GM12873 (cell line): ENCODE data around the gene PLPPR2.

ENCODE experiments used
- CTCF ChIP-seq: IDR thresholded peaks from 2 replicates; pipeline ENCODE4 v1.5.1; 2012; ENCODE audit warnings: low read depth, mild to moderate bottlenecking, moderate library complexity, low read length, control low read depth; ENCODE audit not compliant: insufficient read depth; ENCODE audit errors: missing control alignments

Gene PLPPR2

GRCh38 chr19:11361771-11362731 lies 6.8 kb downstream of the PLPPR2 start:
- TF ChIP-seq CTCF, result no peak

- no peak for TF ChIP-seq CTCF
Observed at GRCh38 chr19:11363881-11364280, 8.6 kb downstream of the PLPPR2 start.

GRCh38 chr19:11364296-11364904 lies 9.2 kb downstream of the PLPPR2 start:
- TF ChIP-seq CTCF, result no peak

GRCh38 chr19:11364935-11365334 lies 9.7 kb downstream of the PLPPR2 start:
- TF ChIP-seq CTCF, result no peak

- no peak for TF ChIP-seq CTCF
Observed at GRCh38 chr19:11365557-11366117, 10.4 kb downstream of the PLPPR2 start.

- no peak for TF ChIP-seq CTCF
Observed at GRCh38 chr19:11367528-11367927, 12.3 kb downstream of the PLPPR2 start.

GRCh38 chr19:11370744-11371143 lies 15.5 kb downstream of the PLPPR2 start:
- no peak for TF ChIP-seq CTCF
